Measurements from ENCODE around the gene CLMN. TPM values are rescaled to one million over a fixed set of nuclear protein-coding genes. Genes with fewer than 3 reads are reported as not detected.

CLMN gene
- total and polyA plus RNA-seq, 2 of the 8 experiments (the other 6 are each of a cell fraction or from before 2014, with no cell fraction given) = 1.6 to 8.2 TPM

DNA sequence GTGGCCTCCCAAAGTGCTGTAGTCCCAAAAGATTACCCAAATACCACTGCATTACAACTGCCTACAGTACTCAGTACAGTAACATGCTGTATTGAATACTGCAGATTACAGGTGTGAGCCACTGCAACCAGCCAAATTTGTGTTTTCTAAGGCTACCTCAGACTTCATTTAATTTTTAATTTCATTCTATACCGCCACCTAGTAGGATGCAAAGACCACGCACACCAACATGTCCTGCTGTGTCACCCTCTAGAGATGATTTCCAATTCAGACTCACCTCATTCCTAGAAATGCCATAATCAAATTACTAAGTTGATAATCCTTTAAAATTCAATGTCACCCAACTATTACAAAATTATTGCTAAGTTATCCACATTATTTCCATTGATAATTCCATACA, 177.5 kb downstream of the CLMN start:
- Histone ChIP-seq H4K5ac (ENCODE audit: insufficient read length, low read depth, low read length) (no peak overlapping the region), H2BK20ac (ENCODE audit: low read length) (no peak overlapping the region), H3K56ac (replicated peaks; ENCODE audit: insufficient read length, low read depth, low read length) (no peak overlapping the region), H3K14ac (ENCODE audit: insufficient read length) (no peak overlapping the region), H3K9ac (replicated peaks in 1 of 4; ENCODE audit: extremely low read depth in 1 of 4, low read depth in 3 of 4, low read length in 3 of 4) (no peak overlapping the region), H4K8ac (ENCODE audit: extremely low read depth, insufficient read depth, low read length) (no peak overlapping the region), H3K27ac (ENCODE audit: low read depth, low read length) (no peak overlapping the region), H3K4ac (replicated peaks; ENCODE audit: insufficient read length, low read depth, low read length) (no peak overlapping the region), H3K9me3 (ENCODE audit: insufficient read depth in 2 of 2, low read depth in 1 of 2, low read length in 1 of 2) (no peaks in the 10 kb centered on the region), H3K79me1 (ENCODE audit: low read depth, low read length) (peaks cover 2% of the 10 kb centered on the region; the same call in 1 of the 2 replicates), H2BK5ac (ENCODE audit: low read depth, low read length) (no peak overlapping the region), H3K79me2 (ENCODE audit: control insufficient read depth in 1 of 2, insufficient read depth in 2 of 2, low read length in 2 of 2) (peaks cover 0 to 95% of the 10 kb centered on the region in 2 experiments; a peak in 2 of 4 replicates), H2BK120ac (replicated peaks; ENCODE audit: low read depth, low read length) (no peak overlapping the region), H4K20me1 (replicated peaks in 1 of 2; ENCODE audit: control insufficient read depth in 1 of 2, insufficient read depth in 2 of 2, low read length in 2 of 2) (peaks cover 2% of the 10 kb centered on the region in 2 experiments), H2AK5ac (ENCODE audit: low read depth, low read length) (no peak overlapping the region), H3K27me3 (replicated peaks in 1 of 4; ENCODE audit: control insufficient read depth in 3 of 4, extremely low read depth in 1 of 4, insufficient read depth in 3 of 4, low read length in 3 of 4) (no peaks in the 10 kb centered on the region), H3K4me3 (ENCODE audit: extremely low read depth in 1 of 4, insufficient read depth in 2 of 4, low read depth in 3 of 4, low read length in 4 of 4) (no peak overlapping the region), H3K23ac (ENCODE audit: insufficient read length) (no peak overlapping the region), H2BK15ac (ENCODE audit: low read length) (no peak overlapping the region), H2AFZ (ENCODE audit: low read length) (no peak overlapping the region), H2BK12ac (ENCODE audit: low read depth, low read length) (no peak overlapping the region), H3K18ac (ENCODE audit: extremely low read depth, low read length) (no peak overlapping the region), H3K4me2 (ENCODE audit: insufficient read depth in 1 of 2, low read depth in 2 of 2, low read length in 2 of 2) (no peak overlapping the region), H3K4me1 (replicated peaks in 1 of 4; ENCODE audit: control insufficient read depth in 3 of 4, insufficient read depth in 4 of 4, low read length in 3 of 4) (peaks cover 2 to 17% (median 11%) of the 10 kb centered on the region in 4 experiments; a peak in 6 of 7 replicates), H3K23me2 (ENCODE audit: low read depth, low read length) (no peaks in the 10 kb centered on the region; the same call in 1 of the 2 replicates), H4K91ac (replicated peaks; ENCODE audit: insufficient read length, low read length) (no peak overlapping the region), H3K36me3 (ENCODE audit: control insufficient read depth in 2 of 4, insufficient read depth in 4 of 4, low read length in 3 of 4) (no peaks in the 10 kb centered on the region)
- TF ChIP-seq CBX8 (IDR thresholded peaks at IDR 0.05; ENCODE audit: borderline replicate concordance, low read depth, low read length) = no peak
- TF ChIP-seq SP2 (IDR thresholded peaks at IDR 0.05; ENCODE audit: low read length) = no peak
- no peak for TF ChIP-seq PHF8 (conservative IDR thresholded peaks at IDR 0.05; ENCODE audit: low read depth, low read length)
- TF ChIP-seq SP1 (IDR thresholded peaks at IDR 0.05; ENCODE audit: low read depth, low read length) = no peak
- TF ChIP-seq RBBP5 (IDR thresholded peaks at IDR 0.05; ENCODE audit: borderline replicate concordance, low read depth, low read length) = no peak
- no peak for TF ChIP-seq SIRT6 (IDR thresholded peaks at IDR 0.05; ENCODE audit: low read length)
- TF ChIP-seq CBX5 (IDR thresholded peaks at IDR 0.05; ENCODE audit: low read depth, low read length) = no peak
- TF ChIP-seq CHD1 (IDR thresholded peaks at IDR 0.05; ENCODE audit: low read depth, low read length) = no peak
- FAIRE-seq (no peak), DNase-seq (ENCODE audit: low read depth in 1 of 2, low spot score in 2 of 2) (no peak)
- POLR2A ChIA-PET (ENCODE audit: partially characterized antibody) = interaction anchor here (1.2 kb wide), 1 partner anchor 14 kb away, joined by 3 read pairs; no protein-coding TSS in a partner anchor
- CTCF ChIA-PET (ENCODE audit: partially characterized antibody) = interaction anchor here (1.2 kb wide), 1 partner anchor 226 kb away, joined by 4 read pairs; no protein-coding TSS in a partner anchor
- WGBS, 2 experiments (ENCODE audit: extremely low coverage in 1 of 2, insufficient coverage in 1 of 2, insufficient read length in 1 of 2, insufficient replicate concordance in 2 of 2, low coverage in 1 of 2, low lambda C conversion rate in 2 of 2, missing lambda C conversion rate in 1 of 2) = 76% methylated on average over 2 of the region's 2 CpGs; no CpG with 5 or more reads in 1 of the 2 experiments

All from H1 (cell line).